BJ (cell line): Measurements from ENCODE around the gene NAP1L5. TPM values are rescaled to one million over a fixed set of nuclear protein-coding genes. Genes with fewer than 3 reads are reported as not detected.

ENCODE experiments used
- CTCF ChIA-PET: fragments of 350-600 bp; formaldehyde crosslinking; extraction: SDS; loops from one replicate; lab custom pipeline; 2021; ENCODE audit warnings: antibody characterized with exemption, inconsistent platforms; lab: Yijun Ruan, JAX
- POLR2A ChIA-PET: fragments of 300-600 bp; sonication (Branson Sonifier 250); formaldehyde crosslinking; extraction: SDS; loops from one replicate; lab custom pipeline; 2021; ENCODE audit warnings: antibody characterized with exemption; lab: Charles Lee
- DNase-seq: peaks from one replicate; pipeline ENCODE4 v3.0.0-alpha.2; 2011; ENCODE audit warnings: low read depth
- H3K27me3 ChIP-seq: 2 replicates; pipeline ENCODE4 v1.6.0; 2011; ENCODE audit warnings: low read length; ENCODE audit not compliant: control insufficient read depth, insufficient read depth
- H3K36me3 ChIP-seq: 2 replicates; pipeline ENCODE4 v1.5.1; 2011; ENCODE audit warnings: low read length; ENCODE audit not compliant: control insufficient read depth, insufficient read depth
- H3K4me3 ChIP-seq: 2 replicates; pipeline ENCODE4 v1.5.1; 2011; ENCODE audit warnings: low read depth, mild to moderate bottlenecking, control low read depth, low read length
- polyA minus RNA-seq: library from RNA; depleted of rRNA, polyadenylated mRNA; stranded (reverse); fragments of >200 nt; gene quantifications from 2 replicates; pipeline ENCODE4 v1.2.3, GENCODE V29; 2011; rRNA and poly(A)+ RNA removed
- polyA plus RNA-seq: library from polyadenylated mRNA; depleted of rRNA; stranded (reverse); fragments of >200 nt; gene quantifications from 2 replicates; pipeline ENCODE4 v1.2.3, GENCODE V29; 2011; rRNA removed
- TF ChIP-seq, protein P1 (sequence below): IDR thresholded peaks from 2 replicates; pipeline ENCODE4 v1.5.1; 2011; ENCODE audit warnings: low read depth, mild to moderate bottlenecking, control low read depth, inconsistent platforms, low read length, moderate library complexity; ENCODE audit not compliant: insufficient read depth

The NAP1L5 gene, protein sequence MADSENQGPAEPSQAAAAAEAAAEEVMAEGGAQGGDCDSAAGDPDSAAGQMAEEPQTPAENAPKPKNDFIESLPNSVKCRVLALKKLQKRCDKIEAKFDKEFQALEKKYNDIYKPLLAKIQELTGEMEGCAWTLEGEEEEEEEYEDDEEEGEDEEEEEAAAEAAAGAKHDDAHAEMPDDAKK
- polyA plus RNA-seq: 2.2 and 5.3 TPM in 2 replicates
- polyA minus RNA-seq: 0.85 and 1.6 TPM in 2 replicates

DNA sequence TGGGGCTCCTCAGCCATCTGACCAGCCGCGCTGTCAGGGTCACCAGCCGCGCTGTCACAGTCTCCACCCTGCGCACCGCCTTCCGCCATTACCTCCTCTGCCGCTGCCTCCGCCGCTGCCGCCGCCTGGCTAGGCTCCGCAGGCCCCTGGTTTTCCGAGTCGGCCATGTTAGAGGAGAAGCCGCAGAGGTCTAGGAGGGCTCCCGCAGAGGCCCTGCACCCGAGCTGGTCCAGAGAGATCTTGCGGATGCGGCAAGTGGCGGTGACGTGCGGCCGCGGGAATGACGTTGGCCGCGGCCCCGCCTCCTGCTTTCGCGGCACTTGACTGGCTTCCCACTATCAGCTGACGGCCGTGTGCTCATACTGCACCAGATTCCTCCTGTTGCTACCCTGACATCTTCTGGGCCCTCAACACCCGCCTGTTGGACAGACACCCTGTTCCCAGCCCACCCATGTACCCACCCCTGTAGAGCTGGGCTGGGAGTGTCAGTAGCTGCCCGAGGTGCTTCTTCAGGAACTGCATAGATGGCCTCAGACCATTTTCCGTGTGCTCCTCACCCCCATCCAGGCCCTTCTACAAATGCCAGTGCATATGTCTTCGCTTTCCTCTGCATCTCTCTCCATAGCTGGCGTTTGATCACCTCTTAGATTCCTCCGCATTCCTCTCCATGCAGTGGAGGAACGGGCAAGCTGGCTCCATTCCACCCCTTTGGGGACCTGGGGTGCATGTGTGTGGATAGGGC is at the start of gene NAP1L5:
NAP1L5 (minus strand) TSS at position 242 of the 742 bp plus-strand sequence; CDS start at position 167, 75 bp downstream.
- Histone ChIP-seq H3K27me3 (no peaks in the 10 kb centered on the region), H3K4me3 (peak within 1 kb of the TSS; percentile 68), H3K36me3 (no peaks in the 10 kb centered on the region)
- DNase-seq: no peak
- CTCF ChIA-PET: interaction anchor here (1.2 to 2.7 kb wide), 4 partner anchors 8 to 326 kb away, joined by 3 to 22 read pairs (median 8); no protein-coding TSS in a partner anchor
- POLR2A ChIA-PET: no interaction called here
- TF ChIP-seq, protein P1, sequence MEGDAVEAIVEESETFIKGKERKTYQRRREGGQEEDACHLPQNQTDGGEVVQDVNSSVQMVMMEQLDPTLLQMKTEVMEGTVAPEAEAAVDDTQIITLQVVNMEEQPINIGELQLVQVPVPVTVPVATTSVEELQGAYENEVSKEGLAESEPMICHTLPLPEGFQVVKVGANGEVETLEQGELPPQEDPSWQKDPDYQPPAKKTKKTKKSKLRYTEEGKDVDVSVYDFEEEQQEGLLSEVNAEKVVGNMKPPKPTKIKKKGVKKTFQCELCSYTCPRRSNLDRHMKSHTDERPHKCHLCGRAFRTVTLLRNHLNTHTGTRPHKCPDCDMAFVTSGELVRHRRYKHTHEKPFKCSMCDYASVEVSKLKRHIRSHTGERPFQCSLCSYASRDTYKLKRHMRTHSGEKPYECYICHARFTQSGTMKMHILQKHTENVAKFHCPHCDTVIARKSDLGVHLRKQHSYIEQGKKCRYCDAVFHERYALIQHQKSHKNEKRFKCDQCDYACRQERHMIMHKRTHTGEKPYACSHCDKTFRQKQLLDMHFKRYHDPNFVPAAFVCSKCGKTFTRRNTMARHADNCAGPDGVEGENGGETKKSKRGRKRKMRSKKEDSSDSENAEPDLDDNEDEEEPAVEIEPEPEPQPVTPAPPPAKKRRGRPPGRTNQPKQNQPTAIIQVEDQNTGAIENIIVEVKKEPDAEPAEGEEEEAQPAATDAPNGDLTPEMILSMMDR: no peak

DNA sequence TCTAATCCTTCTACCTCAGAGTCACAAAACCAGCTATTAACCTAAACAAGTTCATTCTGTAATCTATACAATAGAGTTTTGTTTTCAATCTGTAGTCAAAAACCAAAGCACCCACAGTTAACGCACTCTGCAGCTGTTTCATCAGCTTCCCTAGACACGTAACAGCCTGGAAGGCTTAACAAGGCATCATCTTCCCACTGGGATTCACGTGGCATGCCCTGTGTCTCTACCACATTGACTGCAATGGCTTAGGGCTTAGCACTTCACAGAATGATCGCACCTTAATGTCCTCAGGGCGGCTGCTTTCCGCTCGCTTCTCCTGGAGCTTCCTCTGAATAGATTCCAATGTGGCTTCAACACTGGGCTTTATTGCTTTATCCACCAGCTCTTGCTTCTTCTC is 49.7 kb upstream of the NAP1L5 start:
- peaks cover 14% of the 10 kb centered on the region for H3K36me3 ChIP-seq
- H3K27me3 ChIP-seq: no peaks in the 10 kb centered on the region
- POLR2A ChIA-PET: no interaction called here
- TF ChIP-seq, protein P1: no peak
- H3K4me3 ChIP-seq: no peak overlapping the region
- no peak for DNase-seq
- CTCF ChIA-PET: interaction anchor here (1.2 to 1.9 kb wide), 2 partner anchors 9 to 71 kb away, joined by 3 to 6 read pairs; no protein-coding TSS in a partner anchor

DNA sequence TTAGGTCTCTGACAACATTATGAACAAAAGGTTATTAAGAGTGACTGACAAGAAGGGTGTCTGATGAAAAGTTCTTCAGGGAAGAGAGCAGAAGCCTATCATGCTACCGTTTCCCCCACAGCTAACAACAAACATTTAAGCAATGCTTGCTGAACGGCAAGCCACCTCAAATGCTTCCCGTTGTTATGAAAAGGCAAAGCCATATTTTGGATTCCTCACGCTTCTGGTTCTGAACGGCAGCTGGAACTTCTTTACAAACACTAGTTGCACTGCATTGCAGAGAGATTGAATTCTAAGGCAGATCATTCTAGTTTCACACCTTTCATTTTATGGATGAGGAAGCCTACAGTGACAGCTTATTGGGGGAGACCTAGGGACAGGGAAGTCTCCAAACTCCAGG is 48.6 kb upstream of the NAP1L5 start:
- H3K4me3 ChIP-seq: no peak overlapping the region
- H3K36me3 ChIP-seq: peaks cover 14% of the 10 kb centered on the region
- DNase-seq: no peak
- ChIA-PET POLR2A (interaction anchor here (0.6 kb wide), 1 partner anchor 10 kb away, joined by 4 read pairs; no protein-coding TSS in a partner anchor), CTCF (interaction anchor here (1.9 kb wide), 1 partner anchor 10 kb away, joined by 6 read pairs; no protein-coding TSS in a partner anchor)
- H3K27me3 ChIP-seq: no peaks in the 10 kb centered on the region
- TF ChIP-seq, protein P1: no peak

DNA sequence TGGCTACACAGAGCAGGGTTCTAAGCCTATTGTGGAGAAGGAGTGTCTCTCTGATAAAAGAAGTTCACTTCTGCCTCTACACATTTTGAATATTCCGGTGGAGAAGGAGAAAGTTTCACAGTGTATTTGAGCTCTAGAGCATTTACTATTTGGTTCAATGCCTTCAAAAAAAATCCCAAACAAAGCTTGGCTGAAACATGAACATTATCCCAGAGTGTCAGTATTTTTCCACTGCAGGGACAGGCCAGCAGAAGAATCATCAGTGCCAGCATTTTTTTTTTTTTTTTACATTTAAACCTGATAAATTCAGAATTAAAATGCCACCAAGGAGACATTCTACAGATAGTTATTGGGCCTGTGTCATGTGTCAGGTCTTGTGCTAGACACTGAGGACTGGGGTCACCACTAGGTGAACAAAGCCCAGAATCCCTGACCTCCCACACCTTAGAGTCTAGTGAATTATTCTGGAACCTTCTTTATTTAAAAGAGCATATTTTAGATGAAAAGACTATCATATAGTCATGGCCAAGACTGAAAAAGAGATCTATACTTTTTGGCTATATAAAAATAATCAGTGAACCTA is 48.0 kb upstream of the NAP1L5 start:
- no peak for DNase-seq
- H3K4me3 ChIP-seq: no peak overlapping the region
- peaks cover 14% of the 10 kb centered on the region for H3K36me3 ChIP-seq
- CTCF ChIA-PET: interaction anchor here (1.2 kb wide), 1 partner anchor 13 kb away, joined by 4 read pairs; no protein-coding TSS in a partner anchor
- TF ChIP-seq, protein P1: no peak
- no peaks in the 10 kb centered on the region for H3K27me3 ChIP-seq
- POLR2A ChIA-PET: no interaction called here

DNA sequence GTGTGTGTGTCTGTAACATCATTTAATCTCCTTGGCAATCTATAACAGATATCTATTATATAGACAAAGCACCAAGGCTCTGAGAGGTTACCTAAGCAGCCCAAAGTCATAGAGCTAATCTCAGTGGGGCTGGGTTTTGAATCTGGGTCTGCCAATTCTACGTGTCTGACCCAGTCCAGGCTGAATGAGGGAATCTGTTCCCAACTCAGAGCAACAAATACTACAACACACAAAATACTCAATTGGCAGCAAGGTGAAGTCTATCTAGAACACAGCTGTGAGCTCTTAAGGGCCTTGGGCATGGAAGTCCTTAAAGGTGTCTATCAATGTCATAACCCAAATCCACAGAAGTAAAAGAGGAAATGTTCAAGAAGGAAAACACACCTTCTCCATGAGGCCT is 47.5 kb upstream of the NAP1L5 start:
- ChIA-PET CTCF (interaction anchor here (1.2 kb wide), 1 partner anchor 13 kb away, joined by 4 read pairs; no protein-coding TSS in a partner anchor), POLR2A (no interaction called here)
- no peaks in the 10 kb centered on the region for H3K27me3 ChIP-seq

More for the DNA sequence above, 47.5 kb upstream of the NAP1L5 start:
- TF ChIP-seq, protein P1: no peak
- Histone ChIP-seq H3K4me3 (no peak overlapping the region), H3K36me3 (peaks cover 11% of the 10 kb centered on the region)
- DNase-seq: no peak
